Aorta (tissue), 5 donors: ENCODE measurements around the gene ELL. TPM values are rescaled to one million over a fixed set of nuclear protein-coding genes. Genes with fewer than 3 reads are reported as not detected.
A peak's percentile ranks its signal among the peaks of the same experiment; 100 is the strongest.

Source experiments
- ATAC-seq: fragments of 200-7000 bp; cut with Tn5 transposase; one replicate; pipeline ENCODE4 v1.9.1; 2022; ENCODE audit warnings: moderate library complexity; ENCODE audit not compliant: low FRiP score
- DNase-seq, 2 donors: peaks; one replicate each; pipeline ENCODE4 v3.0.0-alpha.2; 2020
- H3K27ac ChIP-seq, 2 donors: one replicate each; pipeline ENCODE4 v1.5.1; 2013; ENCODE audit warnings: low read length in 2 of 2, mild to moderate bottlenecking in 2 of 2, moderate library complexity in 2 of 2, control low read depth in 1 of 2, inconsistent platforms in 1 of 2, low read depth in 1 of 2
- H3K27me3 ChIP-seq, 2 donors: one replicate each; pipeline ENCODE4 v1.6.1; 2013; ENCODE audit warnings: control low read depth in 1 of 2, low read length in 1 of 2, mild to moderate bottlenecking in 1 of 2, moderate library complexity in 1 of 2; ENCODE audit not compliant: insufficient read depth in 2 of 2, control insufficient read depth in 1 of 2
- H3K36me3 ChIP-seq, 2 donors: one replicate each; pipeline ENCODE4 v1.6.1; 2013; ENCODE audit warnings: control low read depth in 1 of 2, low read length in 1 of 2, mild to moderate bottlenecking in 1 of 2; ENCODE audit not compliant: insufficient read depth in 2 of 2, control insufficient read depth in 1 of 2
- H3K4me1 ChIP-seq, 2 donors: one replicate each; pipeline ENCODE4 v1.6.1; 2013; ENCODE audit warnings: low read length in 2 of 2, control low read depth in 1 of 2, mild to moderate bottlenecking in 1 of 2, moderate library complexity in 1 of 2; ENCODE audit not compliant: insufficient read depth in 2 of 2, control insufficient read depth in 1 of 2
- H3K4me3 ChIP-seq, 2 donors: one replicate each; pipeline ENCODE4 v1.5.1; 2013; ENCODE audit warnings: low read length in 2 of 2, control low read depth in 1 of 2, mild to moderate bottlenecking in 1 of 2
- H3K9me3 ChIP-seq: one replicate; pipeline ENCODE4 v1.6.1; 2013; ENCODE audit warnings: mild to moderate bottlenecking, low read length; ENCODE audit not compliant: control insufficient read depth
- WGBS, 2 donors: extraction: QIAGEN DNeasy Blood & Tissue Kit; methylation state at CpG; one replicate each; pipeline ENCODE4 v1.1.7; 2013; 5-methylcytosine and 5-hydroxymethylcytosine counted together
- intact Hi-C, 2 donors: fragments of 100-400 bp; cut with DNase I; formaldehyde crosslinking; loops; one replicate each; pipeline versions ENCODE4 v1.14.2 to v1.15.0; 2022
- polyA plus RNA-seq, 2 donors: library from polyadenylated mRNA; stranded (reverse); fragments of 200-250 nt; gene quantifications; one replicate each; pipeline ENCODE4 v1.2.3, GENCODE V29; 2013
- total RNA-seq, 2 donors: library from RNA; stranded (reverse); fragmentation: NEBNext Ultra II Directional; extraction: Animal tissue kit (Norgen Biotek cat#: 25700); gene quantifications; one replicate each; pipeline ENCODE4 v1.2.1, GENCODE V29; 2021
- donor health status: healthy with polysubstance abuse.
- donor health status: Bipolar disorder and iron deficiency.
- donor health status: DM: no; HTN: no; CAD: no.
- donor health status: DM: no; HTN: no; CAD: no.
- donor health status: DM: yes; HTN: yes; CAD: no.

Gene ELL
- total and polyA plus RNA-seq, 4 donors, result 7.3 to 37.9 (median 21.5) TPM

- no peak overlapping the region for H3K4me3 ChIP-seq
- peaks cover under 1 to 2% of the 10 kb centered on the region in 2 donors for H3K4me1 ChIP-seq
- no peaks in the 10 kb centered on the region for H3K36me3 ChIP-seq
- intact Hi-C loops, result loop anchor here in 1 of 2 donors (5.0 kb wide), 1 partner anchor 33 kb away; no protein-coding TSS in a partner anchor
- peak overlapping the region in 1 of 2 donors; percentile 76 for H3K27ac ChIP-seq
- no peaks in the 10 kb centered on the region for H3K9me3 ChIP-seq
- ATAC-seq (peak; percentile 16), DNase-seq (no peak)
- WGBS, 2 donors, result 6 to 8% methylated on average over 7 of the region's 7 CpGs
- H3K27me3 ChIP-seq, result no peaks in the 10 kb centered on the region
Measured at GRCh38 chr19:18500376-18500775, 21.5 kb downstream of the ELL start.

DNA sequence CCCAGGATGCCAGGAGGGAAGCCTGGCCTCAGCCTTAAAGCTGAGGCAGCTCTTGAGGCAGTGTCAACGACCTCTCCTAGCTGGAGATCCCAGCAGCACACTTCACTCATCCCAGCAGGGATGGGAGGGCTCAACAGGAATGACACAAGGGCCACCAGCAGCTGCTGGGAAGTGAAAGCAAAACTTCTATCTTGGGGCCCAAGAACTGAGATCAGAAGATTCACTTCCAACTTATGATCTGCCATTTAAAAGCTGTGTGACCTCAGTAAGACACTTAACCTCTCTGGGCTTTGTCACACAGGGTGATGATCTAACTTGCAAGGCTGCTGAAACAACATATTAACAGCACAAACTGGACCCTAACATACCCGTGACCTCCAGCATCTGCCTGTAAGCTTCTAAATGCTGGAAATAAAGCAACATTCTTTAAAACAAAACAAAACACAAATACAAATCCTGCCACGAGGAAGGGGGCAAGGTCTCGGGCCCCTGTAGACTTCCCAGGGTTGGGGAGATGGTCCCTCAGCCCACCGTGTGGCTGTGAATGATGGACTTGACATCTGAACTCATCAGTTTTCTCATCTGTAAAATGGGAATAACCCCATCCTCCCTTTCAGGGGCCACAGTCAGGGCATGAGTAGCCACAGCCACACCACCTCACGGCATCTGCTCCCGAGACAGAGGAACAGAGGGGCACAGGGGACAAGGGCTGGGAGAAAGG is 22.7 kb downstream of the ELL start:
- Histone ChIP-seq H3K9me3 (no peaks in the 10 kb centered on the region), H3K27ac (no peak overlapping the region), H3K36me3 (no peaks in the 10 kb centered on the region), H3K27me3 (no peaks in the 10 kb centered on the region), H3K4me3 (no peak overlapping the region), H3K4me1 (peaks cover 0 to 2% of the 10 kb centered on the region in 2 donors)
- DNase-seq (no peak), ATAC-seq (no peak)
- intact Hi-C loops, result no loop called here
- 84 to 86% methylated on average over 7 of the region's 7 CpGs for WGBS, 2 donors

GRCh38 chr19:18496980-18497256 is 25.0 kb downstream of the ELL start:
- Histone ChIP-seq H3K36me3 (no peaks in the 10 kb centered on the region), H3K4me1 (peaks cover 0 to 2% of the 10 kb centered on the region in 2 donors), H3K27me3 (no peaks in the 10 kb centered on the region), H3K9me3 (no peaks in the 10 kb centered on the region), H3K4me3 (no peak overlapping the region), H3K27ac (no peak overlapping the region)
- ATAC-seq, result no peak
- intact Hi-C loops, result no loop called here
- 86 to 87% methylated on average over 4 of the region's 4 CpGs for WGBS, 2 donors
- DNase-seq, result no peak

DNA sequence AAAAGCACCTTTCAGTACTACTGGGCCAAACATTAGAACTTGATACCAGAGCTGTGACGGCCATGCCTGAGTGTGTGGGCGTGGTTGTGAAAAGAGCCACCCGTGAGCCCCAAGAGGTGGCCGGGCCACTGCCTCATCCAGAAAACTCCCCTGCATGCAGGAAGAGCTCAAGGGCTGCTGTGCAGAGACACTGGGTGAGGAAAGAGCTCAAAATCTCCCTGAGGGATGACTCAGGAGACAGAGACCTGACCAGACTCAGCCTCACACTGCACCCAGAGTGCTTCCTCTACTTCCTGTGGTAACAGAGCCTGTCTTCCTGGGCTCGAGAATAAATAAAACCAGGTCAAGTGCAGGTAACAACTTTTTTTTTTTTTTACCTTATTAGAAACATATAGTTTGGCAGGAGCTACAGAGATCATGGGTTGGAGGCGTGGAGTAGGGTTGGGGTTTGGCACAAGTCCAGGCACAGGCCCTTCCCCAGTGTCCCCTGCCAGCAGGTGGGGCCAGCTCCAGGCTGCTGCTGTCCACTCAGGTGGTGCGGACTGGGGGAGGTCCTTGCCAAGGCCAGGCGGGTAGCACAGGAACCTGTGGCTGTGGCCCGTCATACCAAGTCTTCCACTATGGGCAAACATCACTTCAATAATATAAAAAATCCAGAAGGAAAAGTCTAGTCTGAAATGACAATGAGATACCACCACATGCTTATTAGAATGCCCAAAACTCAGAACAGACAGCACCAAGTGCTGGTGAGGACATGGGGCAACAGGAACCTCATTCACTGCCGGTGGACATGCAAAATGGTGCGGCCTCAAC is 25.5 kb downstream of the ELL start:
- Histone ChIP-seq H3K36me3 (no peaks in the 10 kb centered on the region), H3K27ac (no peak overlapping the region), H3K9me3 (no peaks in the 10 kb centered on the region), H3K4me3 (no peak overlapping the region), H3K27me3 (no peaks in the 10 kb centered on the region), H3K4me1 (peaks cover 0 to 2% of the 10 kb centered on the region in 2 donors)
- 80 to 81% methylated on average over 11 of the region's 11 CpGs for WGBS, 2 donors
- DNase-seq, result no peak
- no peak for ATAC-seq
- intact Hi-C loops, result no loop called here

DNA sequence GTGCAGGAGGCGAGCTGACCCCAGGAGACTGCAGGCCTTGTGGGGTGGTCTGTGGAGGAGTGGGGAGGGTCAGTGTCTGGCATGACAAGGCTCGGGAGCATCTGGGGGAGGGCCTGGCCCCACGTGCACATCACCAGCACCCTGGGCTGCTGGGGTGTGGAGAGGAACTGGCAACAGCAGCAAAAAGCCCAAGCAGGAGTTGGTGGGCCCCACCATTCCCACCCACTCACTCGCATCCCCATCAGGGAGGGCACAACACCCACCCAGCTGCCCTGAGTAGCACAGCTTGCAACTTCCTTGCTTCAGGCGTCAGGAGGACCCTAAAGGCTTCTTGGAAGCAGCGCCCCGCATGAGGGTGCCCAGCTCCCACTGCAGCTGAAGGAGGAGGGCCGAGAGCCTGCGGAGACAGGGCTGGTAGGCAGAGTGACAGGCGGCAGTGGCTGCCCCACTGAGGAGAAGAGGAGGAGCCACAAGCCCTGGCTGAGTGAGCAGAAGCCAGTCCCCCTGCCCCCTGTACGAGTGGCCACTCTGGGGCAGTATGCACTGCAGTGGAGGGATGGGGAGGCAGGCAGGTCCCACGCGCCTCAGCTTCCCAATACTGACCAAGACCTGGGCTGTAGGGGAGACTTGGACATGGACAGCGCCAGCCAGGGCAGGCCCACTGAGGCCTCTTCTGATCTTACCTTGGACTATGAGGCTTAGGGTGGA is 26.5 kb downstream of the ELL start:
- 77 to 81% methylated on average over 14 of the region's 14 CpGs for WGBS, 2 donors
- Histone ChIP-seq H3K36me3 (no peaks in the 10 kb centered on the region), H3K9me3 (no peaks in the 10 kb centered on the region), H3K4me1 (no peaks in the 10 kb centered on the region), H3K4me3 (no peak overlapping the region), H3K27ac (no peak overlapping the region), H3K27me3 (no peaks in the 10 kb centered on the region)
- no peak for ATAC-seq
- intact Hi-C loops, result no loop called here
- no peak for DNase-seq

DNA sequence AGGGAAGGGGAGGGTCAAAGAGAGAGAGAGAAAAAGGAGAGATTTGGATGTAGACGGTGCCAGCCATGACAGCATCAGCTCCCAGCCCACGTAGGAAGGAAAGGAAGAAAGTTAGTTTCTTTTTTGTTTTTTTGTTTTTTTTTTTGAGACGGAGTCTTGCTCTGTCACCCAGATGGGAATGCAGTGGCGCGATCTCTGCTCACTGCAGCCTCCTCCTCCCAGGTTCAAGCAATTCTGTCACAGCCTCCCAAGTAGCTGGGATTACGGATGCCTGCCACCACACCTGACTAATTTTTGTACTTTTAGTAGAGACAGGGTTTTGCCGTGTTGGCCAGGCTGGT is 27.6 kb downstream of the ELL start:
- Histone ChIP-seq H3K4me1 (no peaks in the 10 kb centered on the region), H3K4me3 (no peak overlapping the region), H3K27ac (no peak overlapping the region), H3K27me3 (no peaks in the 10 kb centered on the region), H3K9me3 (no peaks in the 10 kb centered on the region), H3K36me3 (no peaks in the 10 kb centered on the region)
- intact Hi-C loops, result no loop called here
- ATAC-seq, result no peak
- no peak for DNase-seq
- 33 to 43% methylated on average over 7 of the region's 7 CpGs for WGBS, 2 donors

DNA sequence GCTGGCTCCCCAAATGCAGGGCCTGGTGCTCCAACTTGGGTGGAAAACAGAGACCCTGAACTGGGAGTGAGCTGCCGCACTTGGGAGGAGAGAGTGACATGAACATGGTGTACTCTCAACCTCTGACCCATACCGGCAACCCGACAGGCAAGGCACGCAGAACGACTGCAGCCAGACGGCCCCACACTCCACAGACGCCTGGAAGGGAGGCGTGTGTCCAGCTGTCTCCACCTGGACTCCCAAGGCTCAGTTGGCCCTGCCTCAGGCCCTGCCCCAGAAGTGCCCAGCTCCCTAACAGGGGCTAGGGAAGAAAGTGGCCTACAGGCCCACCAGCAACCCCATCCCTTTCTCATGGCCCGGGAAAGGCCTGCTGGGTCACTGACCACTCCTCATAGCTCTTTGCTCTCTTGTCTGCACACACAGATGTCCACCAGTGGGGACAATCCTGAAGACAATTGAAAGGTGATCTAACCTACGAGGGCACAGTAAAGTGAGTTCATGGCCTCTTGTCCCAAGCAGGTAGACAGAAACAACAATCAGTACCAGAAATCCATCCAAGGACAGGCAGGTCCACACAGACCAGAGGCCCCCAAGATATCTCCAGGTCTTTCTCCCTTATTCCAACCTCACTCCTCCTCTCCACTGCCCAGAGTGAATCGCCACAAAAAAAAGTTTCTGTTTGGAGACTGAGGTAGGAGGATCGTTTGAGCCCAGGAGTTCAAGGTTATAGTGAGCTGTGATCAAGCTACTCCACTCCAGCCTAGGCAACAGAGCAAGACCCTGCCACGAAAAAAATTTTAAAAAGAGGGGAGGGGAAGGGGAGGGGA is 28.2 kb downstream of the ELL start:
- no peak for DNase-seq
- Histone ChIP-seq H3K27me3 (no peaks in the 10 kb centered on the region), H3K27ac (no peak overlapping the region), H3K4me1 (no peaks in the 10 kb centered on the region), H3K4me3 (no peak overlapping the region), H3K36me3 (no peaks in the 10 kb centered on the region), H3K9me3 (no peaks in the 10 kb centered on the region)
- intact Hi-C loops, result no loop called here
- WGBS, 2 donors, result 75 to 76% methylated on average over 13 of the region's 13 CpGs
- no peak for ATAC-seq
